Loucy (cell line): ENCODE data around the gene TMC3.
A peak's percentile ranks its signal among the peaks of the same experiment; 100 is the strongest.

Experiments
- H2AFZ ChIP-seq: fragments of 200-600 bp; sonication (generic); 2 replicates; pipeline ENCODE4 v1.6.0; 2016; ENCODE audit warnings: antibody characterized with exemption, mild to moderate bottlenecking, low read length, moderate library complexity
- H3F3A ChIP-seq: fragments of 200-600 bp; 2 replicates; pipeline ENCODE4 v1.6.0; 2016; ENCODE audit warnings: antibody characterized with exemption, low read depth, mild to moderate bottlenecking
- H3K27me3 ChIP-seq: fragments of 200-600 bp; sonication (generic); 2 replicates; pipeline ENCODE4 v1.6.1; 2014; ENCODE audit warnings: low read length, mild to moderate bottlenecking; ENCODE audit not compliant: insufficient read depth, poor library complexity, severe bottlenecking
- H3K36me3 ChIP-seq: fragments of 200-600 bp; sonication (generic); 2 replicates; pipeline ENCODE4 v1.6.1; 2016; ENCODE audit warnings: low read length; ENCODE audit not compliant: insufficient read depth
- H3K4me1 ChIP-seq: fragments of 200-600 bp; sonication (generic); 2 replicates; pipeline ENCODE4 v1.5.1; 2014; ENCODE audit warnings: low read length, mild to moderate bottlenecking; ENCODE audit not compliant: insufficient read depth, poor library complexity, severe bottlenecking
- H3K4me2 ChIP-seq: fragments of 200-600 bp; sonication (generic); 2 replicates; pipeline ENCODE4 v1.6.0; 2014; ENCODE audit warnings: antibody characterized with exemption, low read length, low read depth, mild to moderate bottlenecking; ENCODE audit not compliant: poor library complexity, severe bottlenecking
- H3K4me3 ChIP-seq: fragments of 200-600 bp; sonication (generic); 2 replicates; pipeline ENCODE4 v1.5.1; 2014; ENCODE audit warnings: low read length, mild to moderate bottlenecking, mixed read lengths; ENCODE audit not compliant: poor library complexity, severe bottlenecking
- H3K79me2 ChIP-seq: fragments of 200-600 bp; sonication (generic); 2 replicates; pipeline ENCODE4 v1.6.1; 2014; ENCODE audit warnings: low read length; ENCODE audit not compliant: insufficient read depth
- H3K9ac ChIP-seq: fragments of 200-600 bp; sonication (generic); 2 replicates; pipeline ENCODE4 v1.6.0; 2014; ENCODE audit warnings: mild to moderate bottlenecking, low read depth, low read length, moderate library complexity; ENCODE audit not compliant: poor library complexity, severe bottlenecking
- H3K9me2 ChIP-seq: fragments of 200-600 bp; sonication (generic); replicated peaks from 2 replicates; pipeline ENCODE4 v1.6.1; 2016; ENCODE audit warnings: low read depth, low read length, mixed read lengths
- H3K9me3 ChIP-seq: fragments of 200-600 bp; sonication (generic); 2 replicates; pipeline ENCODE4 v1.6.1; 2014; ENCODE audit warnings: mild to moderate bottlenecking, antibody characterized with exemption, low read length, low read depth; ENCODE audit not compliant: insufficient read depth
- H4K20me1 ChIP-seq: fragments of 200-600 bp; sonication (generic); 2 replicates; pipeline ENCODE4 v1.6.0; 2014; ENCODE audit warnings: antibody characterized with exemption, low read length, mild to moderate bottlenecking; ENCODE audit not compliant: insufficient read depth, poor library complexity, severe bottlenecking
- EZH2phosphoT487 ChIP-seq: fragments of 200-600 bp; IDR thresholded peaks from 2 replicates; pipeline ENCODE4 v1.6.1; 2018; ENCODE audit warnings: antibody characterized with exemption, mild to moderate bottlenecking, moderate library complexity, borderline replicate concordance
- TF ChIP-seq, protein P1 (sequence below): fragments of 200-600 bp; sonication (generic); conservative IDR thresholded peaks from 2 replicates; pipeline ENCODE4 v1.5.1; 2014; ENCODE audit warnings: mild to moderate bottlenecking, antibody characterized with exemption, low read length

The TMC3 gene

DNA sequence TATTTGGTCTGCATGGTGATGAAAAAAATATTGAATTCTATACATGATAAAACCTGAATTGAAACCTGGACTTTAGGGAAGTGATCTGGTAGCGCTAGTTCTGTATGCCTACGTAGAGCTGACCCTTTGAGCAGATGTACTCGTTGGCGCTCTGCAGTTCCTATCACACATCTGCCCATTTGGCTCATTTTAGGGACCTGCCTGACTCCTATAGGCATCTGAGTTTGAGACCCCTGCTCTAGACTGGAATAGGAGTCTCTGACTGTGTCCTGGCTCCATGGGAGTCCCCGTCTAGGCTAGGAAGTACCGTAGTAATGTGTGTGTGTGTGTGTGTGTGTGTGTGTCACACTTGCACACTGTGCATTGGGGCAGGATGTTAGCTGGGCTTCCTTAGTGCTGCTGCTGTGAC lies 71.3 kb downstream of the TMC3 start:
- no peak for TF ChIP-seq EZH2phosphoT487
- Histone ChIP-seq H3K9me3 (no peaks in the 10 kb centered on the region), H3K79me2 (peaks cover 86% of the 10 kb centered on the region), H3F3A (no peaks in the 10 kb centered on the region), H2AFZ (no peak overlapping the region), H3K9ac (peak overlapping the region; percentile 84), H4K20me1 (peaks cover 44% of the 10 kb centered on the region), H3K27me3 (no peaks in the 10 kb centered on the region), H3K4me2 (peak overlapping the region; percentile 92), H3K36me3 (peaks cover 65% of the 10 kb centered on the region; the same call in 1 of the 2 replicates), H3K9me2 (no peaks in the 10 kb centered on the region), H3K4me1 (peaks cover 69% of the 10 kb centered on the region), H3K4me3 (peak overlapping the region; percentile 80)

DNA sequence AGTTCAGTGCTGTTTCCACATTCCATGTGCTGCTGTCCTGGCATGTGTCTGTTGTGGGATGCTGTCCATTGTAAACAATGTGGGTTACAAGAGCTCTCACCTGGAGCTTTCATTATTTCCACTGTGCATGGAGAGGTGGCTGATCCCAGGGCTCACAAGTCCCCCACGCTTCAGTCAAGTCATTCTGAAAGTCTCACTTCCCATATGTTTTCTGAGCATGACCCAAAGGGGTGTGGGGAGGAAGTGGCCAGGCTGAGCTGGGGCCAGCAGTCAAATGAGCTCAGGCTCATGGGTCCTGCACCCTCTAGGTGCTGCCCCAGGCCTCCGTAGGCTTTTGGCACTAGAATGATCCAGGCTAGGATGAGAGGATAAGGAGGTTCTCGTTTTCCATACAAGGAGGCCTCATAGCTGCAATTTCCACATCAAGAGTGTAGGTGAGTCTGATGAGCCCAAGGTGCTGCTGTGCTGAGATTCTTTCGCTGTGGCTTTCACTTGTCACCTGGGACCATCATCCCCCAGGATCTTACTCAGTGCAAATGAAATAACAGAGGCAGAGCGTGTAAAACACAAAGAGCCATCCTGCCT lies 72.1 kb downstream of the TMC3 start:
- no peaks in the 10 kb centered on the region for H3K27me3 ChIP-seq
- H4K20me1 ChIP-seq: peaks cover 44% of the 10 kb centered on the region
- peak overlapping the region; percentile 80 for H3K4me3 ChIP-seq
- H2AFZ ChIP-seq: no peak overlapping the region
- no peaks in the 10 kb centered on the region for H3F3A ChIP-seq
- H3K4me2 ChIP-seq: peak overlapping the region; percentile 92
- TF ChIP-seq, protein P1, sequence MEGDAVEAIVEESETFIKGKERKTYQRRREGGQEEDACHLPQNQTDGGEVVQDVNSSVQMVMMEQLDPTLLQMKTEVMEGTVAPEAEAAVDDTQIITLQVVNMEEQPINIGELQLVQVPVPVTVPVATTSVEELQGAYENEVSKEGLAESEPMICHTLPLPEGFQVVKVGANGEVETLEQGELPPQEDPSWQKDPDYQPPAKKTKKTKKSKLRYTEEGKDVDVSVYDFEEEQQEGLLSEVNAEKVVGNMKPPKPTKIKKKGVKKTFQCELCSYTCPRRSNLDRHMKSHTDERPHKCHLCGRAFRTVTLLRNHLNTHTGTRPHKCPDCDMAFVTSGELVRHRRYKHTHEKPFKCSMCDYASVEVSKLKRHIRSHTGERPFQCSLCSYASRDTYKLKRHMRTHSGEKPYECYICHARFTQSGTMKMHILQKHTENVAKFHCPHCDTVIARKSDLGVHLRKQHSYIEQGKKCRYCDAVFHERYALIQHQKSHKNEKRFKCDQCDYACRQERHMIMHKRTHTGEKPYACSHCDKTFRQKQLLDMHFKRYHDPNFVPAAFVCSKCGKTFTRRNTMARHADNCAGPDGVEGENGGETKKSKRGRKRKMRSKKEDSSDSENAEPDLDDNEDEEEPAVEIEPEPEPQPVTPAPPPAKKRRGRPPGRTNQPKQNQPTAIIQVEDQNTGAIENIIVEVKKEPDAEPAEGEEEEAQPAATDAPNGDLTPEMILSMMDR: no peak
- TF ChIP-seq EZH2phosphoT487: no peak
- H3K79me2 ChIP-seq: peaks cover 94% of the 10 kb centered on the region
- peaks cover 74% of the 10 kb centered on the region for H3K4me1 ChIP-seq
- H3K36me3 ChIP-seq: peaks cover 57% of the 10 kb centered on the region; the same call in 1 of the 2 replicates
- H3K9ac ChIP-seq: peak overlapping the region; percentile 84
- H3K9me2 ChIP-seq: no peaks in the 10 kb centered on the region
- H3K9me3 ChIP-seq: no peaks in the 10 kb centered on the region

DNA sequence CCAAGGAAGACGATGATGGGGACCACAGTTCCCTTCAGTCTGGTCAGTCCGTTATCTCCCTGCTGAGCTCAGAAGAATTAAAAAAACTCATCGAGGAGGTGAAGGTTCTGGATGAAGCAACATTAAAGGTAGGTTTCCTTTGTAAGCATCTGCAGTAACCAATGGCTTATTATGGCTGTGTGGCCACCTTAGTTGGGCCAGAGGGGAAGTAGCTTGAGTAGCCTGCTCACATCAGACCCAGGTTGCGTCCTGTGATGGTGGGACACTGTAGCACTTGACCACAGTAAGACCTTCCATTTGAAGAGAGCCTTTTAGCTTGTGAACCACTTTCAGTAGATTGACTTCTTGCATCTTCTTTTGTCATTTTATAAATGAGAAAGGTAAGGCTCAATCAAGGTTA lies 72.6 kb downstream of the TMC3 start:
- Histone ChIP-seq H3K36me3 (peaks cover 52% of the 10 kb centered on the region; the same call in 1 of the 2 replicates), H3F3A (peaks cover 2% of the 10 kb centered on the region), H3K79me2 (peaks cover 96% of the 10 kb centered on the region), H3K4me3 (peak overlapping the region; percentile 80), H3K4me2 (peak overlapping the region; percentile 92), H3K9ac (peak overlapping the region; percentile 84), H3K27me3 (no peaks in the 10 kb centered on the region), H2AFZ (no peak overlapping the region), H3K9me2 (no peaks in the 10 kb centered on the region), H3K9me3 (no peaks in the 10 kb centered on the region), H4K20me1 (peaks cover 44% of the 10 kb centered on the region), H3K4me1 (peaks cover 76% of the 10 kb centered on the region)
- TF ChIP-seq EZH2phosphoT487: no peak
- TF ChIP-seq, protein P1: no peak
